ENCODE data around the gene MUC16.

The MUC16 gene

GRCh38 chr19:8986296-8986695 lies 23.9 kb downstream of the MUC16 start:
- no peak overlapping the region for H3K27ac ChIP-seq (ENCODE audit: low read depth, low read length)
- no peak overlapping the region for H3K4me3 ChIP-seq (ENCODE audit: low read length)
- H3K4me1 ChIP-seq (ENCODE audit: control insufficient read depth, insufficient read depth, low read length): no peaks in the 10 kb centered on the region
- H3K9ac ChIP-seq (ENCODE audit: low read length): no peak overlapping the region
- H3K27me3 ChIP-seq (ENCODE audit: control insufficient read depth, insufficient read depth, low read length): no peaks in the 10 kb centered on the region
- no peaks in the 10 kb centered on the region for H3K36me3 ChIP-seq (ENCODE audit: control insufficient read depth, insufficient read depth, low read length)

- Histone ChIP-seq H3K4me1 (ENCODE audit: control insufficient read depth, insufficient read depth, low read length) (no peaks in the 10 kb centered on the region), H3K9ac (ENCODE audit: low read length) (no peak overlapping the region), H3K27ac (ENCODE audit: low read depth, low read length) (no peak overlapping the region), H3K4me3 (ENCODE audit: low read length) (no peak overlapping the region), H3K27me3 (ENCODE audit: control insufficient read depth, insufficient read depth, low read length) (no peaks in the 10 kb centered on the region), H3K36me3 (ENCODE audit: control insufficient read depth, insufficient read depth, low read length) (no peaks in the 10 kb centered on the region)
Measured at GRCh38 chr19:8973501-8974091, 36.6 kb downstream of the MUC16 start.

DNA sequence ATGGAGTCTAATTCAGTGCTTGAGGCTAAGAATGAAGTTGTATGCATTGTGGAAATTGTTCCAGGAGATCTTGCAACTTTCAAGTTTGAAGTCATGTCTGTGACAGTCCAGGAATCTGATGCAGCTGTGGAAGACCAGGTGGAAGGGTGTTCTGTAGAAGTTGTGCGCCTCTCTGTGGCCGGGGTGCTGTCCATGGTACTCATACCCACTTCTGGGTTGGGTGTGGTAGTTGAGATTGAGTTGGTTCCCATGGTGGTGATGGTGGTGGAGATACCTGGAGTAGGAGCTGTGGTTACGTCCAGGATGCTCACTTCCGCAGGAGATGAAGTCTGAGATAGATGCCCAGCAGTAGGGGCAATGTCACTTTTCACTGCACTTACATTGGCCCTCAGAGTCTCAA lies 44.3 kb downstream of the MUC16 start:
- Histone ChIP-seq H3K4me1 (ENCODE audit: control insufficient read depth, insufficient read depth, low read length) (no peaks in the 10 kb centered on the region), H3K27ac (ENCODE audit: low read depth, low read length) (no peak overlapping the region), H3K9ac (ENCODE audit: low read length) (no peak overlapping the region), H3K27me3 (ENCODE audit: control insufficient read depth, insufficient read depth, low read length) (no peaks in the 10 kb centered on the region), H3K36me3 (ENCODE audit: control insufficient read depth, insufficient read depth, low read length) (no peaks in the 10 kb centered on the region), H3K4me3 (ENCODE audit: low read length) (no peak overlapping the region)
